GM20000 (cell line): ENCODE results near the gene TIE1.

Experiments
- DNase-seq: peaks from one replicate; pipeline ENCODE4 v3.0.0; 2012; ENCODE audit warnings: low spot score
- TF ChIP-seq, protein P1 (sequence below): IDR thresholded peaks from 2 replicates; pipeline ENCODE4 v1.5.1; 2012; ENCODE audit warnings: mild to moderate bottlenecking, control low read depth; ENCODE audit errors: extremely low read depth, missing control alignments

TIE1 gene

GRCh38 chr1:43256675-43257570, 43.9 kb upstream of the TIE1 start:
- DNase-seq = no peak
- TF ChIP-seq, protein P1, sequence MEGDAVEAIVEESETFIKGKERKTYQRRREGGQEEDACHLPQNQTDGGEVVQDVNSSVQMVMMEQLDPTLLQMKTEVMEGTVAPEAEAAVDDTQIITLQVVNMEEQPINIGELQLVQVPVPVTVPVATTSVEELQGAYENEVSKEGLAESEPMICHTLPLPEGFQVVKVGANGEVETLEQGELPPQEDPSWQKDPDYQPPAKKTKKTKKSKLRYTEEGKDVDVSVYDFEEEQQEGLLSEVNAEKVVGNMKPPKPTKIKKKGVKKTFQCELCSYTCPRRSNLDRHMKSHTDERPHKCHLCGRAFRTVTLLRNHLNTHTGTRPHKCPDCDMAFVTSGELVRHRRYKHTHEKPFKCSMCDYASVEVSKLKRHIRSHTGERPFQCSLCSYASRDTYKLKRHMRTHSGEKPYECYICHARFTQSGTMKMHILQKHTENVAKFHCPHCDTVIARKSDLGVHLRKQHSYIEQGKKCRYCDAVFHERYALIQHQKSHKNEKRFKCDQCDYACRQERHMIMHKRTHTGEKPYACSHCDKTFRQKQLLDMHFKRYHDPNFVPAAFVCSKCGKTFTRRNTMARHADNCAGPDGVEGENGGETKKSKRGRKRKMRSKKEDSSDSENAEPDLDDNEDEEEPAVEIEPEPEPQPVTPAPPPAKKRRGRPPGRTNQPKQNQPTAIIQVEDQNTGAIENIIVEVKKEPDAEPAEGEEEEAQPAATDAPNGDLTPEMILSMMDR = no peak

GRCh38 chr1:43258370-43258769, 42.4 kb upstream of the TIE1 start:
- no peak for DNase-seq
- TF ChIP-seq, protein P1 = no peak

GRCh38 chr1:43265431-43265830, 35.4 kb upstream of the TIE1 start:
- TF ChIP-seq, protein P1 = no peak

GRCh38 chr1:43266881-43267280, 33.9 kb upstream of the TIE1 start:
- DNase-seq = no peak

More at GRCh38 chr1:43265431-43265830, 35.4 kb upstream of the TIE1 start:
- DNase-seq = no peak

GRCh38 chr1:43267291-43267805, 33.4 kb upstream of the TIE1 start:
- no peak for DNase-seq
- TF ChIP-seq, protein P1 = no peak

More at GRCh38 chr1:43266881-43267280, 33.9 kb upstream of the TIE1 start:
- TF ChIP-seq, protein P1 = no peak

DNA sequence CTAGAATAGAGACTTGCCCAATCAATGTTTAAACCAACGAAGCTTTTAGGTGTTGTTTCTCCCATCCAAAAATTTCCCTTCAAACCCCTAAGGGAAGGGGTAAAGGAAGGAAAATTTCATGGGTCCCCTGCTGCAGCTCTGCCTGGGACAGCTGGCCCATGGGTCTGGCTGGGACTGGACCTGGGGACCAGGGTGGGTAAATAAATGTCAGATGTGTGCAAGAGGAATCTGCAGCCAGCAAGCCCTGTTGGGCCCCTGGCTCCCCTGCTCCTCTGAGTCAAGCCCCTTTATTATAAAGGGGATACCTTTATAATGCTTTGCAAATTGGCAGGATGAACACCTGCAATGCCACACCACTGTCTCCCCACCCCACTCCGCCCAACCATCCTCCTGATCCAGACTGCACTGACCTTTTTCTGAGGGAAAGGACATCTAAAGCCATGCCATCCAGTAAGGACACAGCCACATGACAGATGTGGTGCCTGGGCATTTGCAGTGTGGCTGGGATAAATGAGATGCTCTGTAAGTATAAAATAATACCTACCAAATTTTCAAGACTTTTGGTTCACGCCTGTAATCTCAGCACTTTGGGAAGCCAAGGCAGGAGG, 32.9 kb upstream of the TIE1 start:
- DNase-seq = no peak

More for the DNA sequence above, 32.9 kb upstream of the TIE1 start:
- TF ChIP-seq, protein P1 = no peak
